Embryonic facial prominence (tissue), 1 donor: ENCODE data around the gene KMT2E.

Experiments used
- DNase-seq: peaks from one replicate; pipeline ENCODE4 v3.0.0-alpha.2; 2016; ENCODE audit errors: extremely low spot score

KMT2E gene

DNA sequence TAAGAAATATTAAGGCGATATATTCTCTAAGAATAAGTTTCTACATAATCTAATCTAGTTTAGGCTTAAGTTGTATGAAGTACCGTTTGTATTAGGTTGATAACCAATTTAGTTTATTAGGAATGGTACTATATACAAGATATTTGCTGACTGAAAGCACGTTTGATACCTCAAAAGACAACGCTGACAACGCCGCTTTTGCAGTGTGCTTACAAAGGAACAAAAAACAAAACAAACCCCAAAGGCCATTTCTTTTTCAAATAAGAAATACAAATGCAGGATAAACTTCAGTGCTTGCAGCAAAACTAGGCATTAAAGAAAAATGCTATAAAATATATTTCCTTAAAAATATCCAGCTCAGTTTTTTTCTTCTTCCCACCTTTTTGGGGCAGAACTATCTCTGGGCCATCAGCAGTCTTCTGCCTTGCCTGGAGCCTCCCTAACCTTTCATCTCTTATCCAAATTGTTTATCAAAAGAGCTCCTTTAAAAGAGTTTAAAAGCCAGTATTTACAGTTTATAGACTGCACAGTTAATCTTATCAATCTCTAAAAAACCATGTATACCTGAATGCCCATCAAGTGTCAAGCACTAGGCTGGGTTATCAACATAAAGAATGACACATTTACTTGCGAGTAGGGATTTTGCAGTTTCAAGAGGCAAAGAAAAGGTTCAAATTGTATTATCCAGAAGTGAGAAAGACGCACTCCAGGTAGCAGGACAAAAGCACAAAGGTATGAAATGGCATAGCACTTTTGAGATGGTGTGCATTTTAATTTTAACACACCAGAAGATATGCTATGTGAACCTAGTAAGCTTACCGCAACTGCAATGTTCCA is 4.1 kb upstream of the KMT2E start:
- DNase-seq: no peak

DNA sequence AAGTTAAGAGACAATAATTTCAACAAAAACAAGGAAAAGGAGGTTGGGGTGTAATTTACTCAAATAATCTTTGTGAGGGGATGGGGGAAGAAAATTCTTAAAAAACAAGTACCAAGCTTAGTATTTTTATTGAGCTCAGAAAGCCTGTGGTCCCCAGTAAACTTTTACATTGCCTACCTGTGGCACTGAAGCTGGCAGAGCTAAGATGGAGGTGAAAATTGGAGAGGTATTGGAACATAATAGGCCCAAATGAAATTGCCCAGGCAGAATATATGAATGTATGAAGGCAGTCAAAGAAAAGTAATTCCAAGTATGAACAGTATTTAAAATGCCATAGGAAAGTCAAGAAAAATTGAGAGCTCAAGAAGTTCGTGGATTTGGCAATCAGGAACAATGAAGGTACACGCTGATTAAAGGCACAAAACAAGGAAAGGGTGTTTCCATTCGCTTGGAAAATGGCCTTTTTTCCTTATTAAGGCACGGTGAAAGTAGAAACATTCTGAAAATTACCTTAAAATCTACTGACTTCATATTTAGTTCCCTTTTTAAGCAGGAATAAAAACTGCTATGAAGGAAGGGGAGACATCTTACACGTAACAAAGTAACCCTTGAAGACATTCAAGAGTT is 3.4 kb upstream of the KMT2E start:
- DNase-seq: no peak

DNA sequence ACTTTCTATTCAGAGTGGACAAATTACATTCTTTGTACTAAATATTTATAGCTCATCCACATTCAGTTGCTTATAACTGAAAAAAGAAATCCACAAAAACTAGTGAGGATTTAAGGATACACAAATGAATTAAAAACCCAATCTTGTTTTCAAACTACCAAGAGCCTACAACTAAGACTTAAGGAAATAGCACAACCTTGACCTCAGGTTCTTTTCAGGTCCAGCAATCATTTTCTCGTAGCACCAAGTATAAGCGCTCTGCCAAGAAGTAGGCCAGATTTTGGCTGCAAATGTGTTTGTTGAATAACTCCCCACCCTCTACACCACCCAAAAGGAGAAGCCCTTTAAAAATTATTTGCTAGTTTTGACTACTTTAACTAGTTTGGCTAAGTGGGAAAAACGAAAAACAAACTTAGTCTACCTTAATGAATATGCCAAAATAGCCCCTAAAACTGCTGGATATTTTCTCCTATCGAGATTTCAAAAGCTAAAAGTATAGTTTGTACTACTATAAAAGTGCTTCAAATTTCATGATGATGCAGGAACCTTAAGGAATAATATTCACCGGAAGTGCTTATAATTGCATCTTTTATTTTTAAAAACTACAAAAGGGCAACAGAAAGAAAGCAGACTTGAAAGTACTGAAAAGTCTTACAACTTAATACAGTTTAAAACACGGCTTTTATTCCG is 2.7 kb upstream of the KMT2E start:
- DNase-seq: no peak

DNA sequence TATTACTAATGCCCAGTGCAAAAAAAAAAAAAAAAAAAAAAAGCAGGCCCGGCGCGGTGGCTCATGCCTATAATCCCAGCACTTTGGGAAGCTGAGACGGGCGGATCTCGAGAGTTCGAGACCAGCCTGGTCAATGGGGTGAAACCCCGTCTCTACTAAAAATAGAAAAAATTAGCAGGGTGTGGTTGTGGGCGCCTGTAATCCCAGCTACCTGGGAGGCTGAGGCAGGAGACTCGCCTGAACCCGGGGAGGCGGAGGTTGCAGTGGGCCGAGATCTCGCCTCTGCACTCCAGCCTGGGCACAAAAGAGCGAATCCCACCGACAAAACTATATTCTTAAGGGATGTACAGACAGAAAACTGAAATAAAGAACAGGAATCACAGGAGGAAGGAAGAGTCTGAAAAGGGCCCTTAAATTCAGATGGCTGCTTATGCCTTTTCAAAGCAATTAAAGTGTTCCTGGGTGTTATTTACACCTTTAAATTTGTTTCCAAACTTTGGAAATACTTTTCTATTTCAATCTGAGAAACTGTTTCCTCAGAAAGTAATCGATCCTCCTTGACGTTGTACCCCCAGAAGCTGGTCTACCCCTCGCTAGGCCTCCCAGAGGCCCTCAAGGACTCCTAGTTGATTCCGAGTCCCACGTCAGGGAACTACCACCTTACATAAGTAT is 2.0 kb upstream of the KMT2E start:
- DNase-seq: peak; percentile 38

DNA sequence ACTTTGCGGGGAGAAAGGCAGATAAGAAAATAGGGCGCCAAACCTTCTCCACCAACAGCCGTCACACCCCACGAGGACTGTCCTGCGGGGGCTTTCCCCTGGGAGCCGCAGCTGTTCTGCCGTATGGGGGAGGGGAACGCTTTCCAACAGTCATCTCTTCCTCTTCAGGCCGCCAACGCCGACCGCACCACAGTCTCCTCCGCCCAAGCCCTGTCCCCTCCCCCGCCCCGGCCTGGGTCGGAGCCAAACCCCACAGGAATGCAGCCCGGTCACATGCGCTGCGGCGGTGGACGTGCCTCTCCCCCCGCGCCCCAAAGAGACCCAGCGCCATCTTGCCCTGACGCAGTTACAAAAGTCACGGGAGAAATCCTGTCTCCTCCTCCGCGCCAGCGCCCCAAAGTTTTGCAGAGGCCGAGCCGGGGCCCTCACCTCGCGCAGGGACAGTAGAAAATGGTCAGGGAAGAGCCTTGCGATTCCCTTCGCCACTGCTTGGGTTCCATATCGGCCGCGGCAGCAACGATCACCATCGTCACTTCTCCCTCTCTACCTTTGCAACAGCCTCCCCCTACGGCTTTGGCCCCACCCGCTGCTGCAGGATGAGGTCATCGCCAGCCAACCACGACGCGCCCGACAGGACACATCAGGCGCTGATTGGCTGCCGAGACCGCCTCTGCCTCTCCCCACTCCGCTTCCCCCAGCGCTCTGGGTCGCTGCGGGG is 1.3 kb upstream of the KMT2E start:
- DNase-seq: peak; percentile 98

DNA sequence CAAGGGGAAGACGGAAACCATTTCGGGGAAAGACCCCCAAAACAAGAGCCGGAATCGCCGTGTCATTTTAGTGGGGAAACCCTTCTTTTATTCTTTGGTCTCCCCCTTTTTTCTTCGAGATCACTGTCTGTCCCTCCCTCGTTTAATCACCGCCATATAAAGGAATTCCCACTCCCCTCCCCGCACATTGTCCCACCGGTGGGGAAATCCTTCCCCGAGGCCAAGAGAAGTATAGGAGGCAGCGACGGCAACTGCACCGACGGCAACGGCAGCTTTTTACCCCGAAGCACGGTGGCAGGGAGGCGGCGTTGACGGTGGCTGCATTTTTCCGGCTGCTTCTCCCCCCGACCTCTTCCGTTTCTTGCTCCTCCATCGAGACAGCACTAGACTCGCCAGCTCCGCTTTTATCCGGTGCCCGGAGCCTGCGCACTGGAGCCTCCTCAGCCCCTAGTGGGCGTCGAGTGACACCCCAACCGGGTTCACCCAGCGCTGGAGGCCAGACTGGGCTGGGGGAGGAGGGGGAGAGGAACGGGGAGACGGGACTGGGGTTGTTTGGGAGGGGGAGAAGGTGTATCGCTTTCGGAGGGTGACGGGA is 687 bp upstream of the KMT2E start:
- DNase-seq: peak; percentile 92

DNA sequence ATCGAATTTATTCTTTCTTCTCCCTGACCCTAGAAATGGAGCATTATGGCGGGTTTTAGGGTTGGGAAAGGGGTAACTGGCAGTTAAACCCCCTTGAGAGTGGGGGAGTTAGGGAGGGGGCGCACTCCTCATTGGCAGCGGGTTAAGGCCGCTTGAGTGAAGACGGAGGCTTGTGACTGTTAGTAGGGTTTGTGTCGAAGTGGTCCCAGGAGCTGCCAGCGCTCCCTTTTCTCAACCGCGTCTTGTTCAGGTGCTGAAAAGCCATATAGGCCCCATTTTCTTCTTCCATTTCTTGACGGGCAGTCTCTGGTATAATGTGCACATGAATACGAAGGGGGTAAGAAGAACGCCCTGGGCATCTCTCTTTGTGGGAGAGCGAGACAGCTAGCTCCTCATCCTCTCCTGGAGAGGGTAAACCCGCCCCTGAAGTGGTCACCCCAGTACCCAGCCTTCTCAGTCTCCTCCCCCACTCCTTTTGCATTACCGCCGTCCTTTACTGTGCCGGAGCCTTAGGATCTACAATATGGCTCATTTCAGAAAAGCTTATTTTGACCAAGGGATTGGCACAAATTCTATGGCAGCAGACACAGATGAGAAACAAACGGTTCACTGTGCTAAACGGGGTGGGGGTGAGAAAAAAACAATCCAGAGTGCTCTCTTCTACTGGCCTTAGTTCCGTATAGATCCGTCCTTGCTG is 836 bp downstream of the KMT2E start:
- peak; percentile 62 for DNase-seq

DNA sequence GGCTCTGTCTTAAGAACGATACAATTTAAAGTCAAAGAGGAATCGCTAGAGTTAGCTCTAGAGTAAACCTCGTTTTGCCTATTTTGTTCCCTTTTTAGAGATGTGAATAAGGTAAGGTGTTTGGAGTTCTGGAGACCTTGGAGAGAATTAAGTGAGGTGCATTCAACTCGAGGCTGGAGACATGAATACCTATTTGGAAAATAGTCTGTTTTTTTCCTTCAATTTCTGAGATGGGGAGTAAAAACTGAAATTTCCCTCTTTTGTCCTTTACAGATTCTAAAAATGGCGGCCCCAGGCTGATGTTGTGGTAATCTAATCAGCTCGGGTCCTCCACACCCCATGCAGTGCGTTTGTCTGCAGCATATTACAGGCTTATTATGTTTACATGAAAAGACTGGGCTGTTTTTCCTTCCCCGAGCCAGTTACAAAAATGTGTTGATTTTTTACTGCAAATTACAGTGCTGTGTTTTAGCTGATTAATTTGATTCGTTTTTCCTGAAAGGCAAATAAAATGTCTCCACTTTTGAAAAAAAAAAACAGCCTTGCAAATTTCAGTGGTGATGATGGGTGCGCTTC is 1.5 kb downstream of the KMT2E start:
- peak; percentile 54 for DNase-seq

DNA sequence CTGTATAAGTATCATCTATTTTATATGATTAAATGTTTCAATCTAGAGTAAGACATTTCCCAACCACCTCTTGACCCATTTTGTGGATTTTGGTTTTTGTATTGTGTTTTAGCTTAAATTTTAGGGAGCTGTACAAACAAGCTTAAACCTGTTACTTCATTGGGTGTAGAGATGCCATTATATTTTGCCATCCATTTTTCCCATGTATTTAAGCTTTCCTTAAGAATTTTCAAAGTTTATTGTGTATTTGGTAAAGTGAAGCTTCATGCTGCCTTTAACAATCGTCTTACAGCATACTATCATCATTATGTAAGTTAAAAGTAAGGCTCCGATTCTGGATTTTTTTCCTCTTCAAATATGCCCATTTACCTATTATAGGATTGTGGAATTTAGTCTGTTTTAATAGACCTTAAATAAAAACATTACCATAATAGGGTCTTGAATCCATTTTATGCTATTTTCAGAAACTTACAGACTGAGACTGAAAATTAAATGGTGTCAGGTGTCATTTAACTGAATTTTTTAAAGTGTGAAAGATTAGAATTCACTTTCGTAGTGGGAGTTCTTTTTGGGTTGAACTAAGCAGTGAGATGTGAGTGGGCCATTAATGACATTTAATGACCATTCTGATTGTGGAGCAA is 2.2 kb downstream of the KMT2E start:
- no peak for DNase-seq

DNA sequence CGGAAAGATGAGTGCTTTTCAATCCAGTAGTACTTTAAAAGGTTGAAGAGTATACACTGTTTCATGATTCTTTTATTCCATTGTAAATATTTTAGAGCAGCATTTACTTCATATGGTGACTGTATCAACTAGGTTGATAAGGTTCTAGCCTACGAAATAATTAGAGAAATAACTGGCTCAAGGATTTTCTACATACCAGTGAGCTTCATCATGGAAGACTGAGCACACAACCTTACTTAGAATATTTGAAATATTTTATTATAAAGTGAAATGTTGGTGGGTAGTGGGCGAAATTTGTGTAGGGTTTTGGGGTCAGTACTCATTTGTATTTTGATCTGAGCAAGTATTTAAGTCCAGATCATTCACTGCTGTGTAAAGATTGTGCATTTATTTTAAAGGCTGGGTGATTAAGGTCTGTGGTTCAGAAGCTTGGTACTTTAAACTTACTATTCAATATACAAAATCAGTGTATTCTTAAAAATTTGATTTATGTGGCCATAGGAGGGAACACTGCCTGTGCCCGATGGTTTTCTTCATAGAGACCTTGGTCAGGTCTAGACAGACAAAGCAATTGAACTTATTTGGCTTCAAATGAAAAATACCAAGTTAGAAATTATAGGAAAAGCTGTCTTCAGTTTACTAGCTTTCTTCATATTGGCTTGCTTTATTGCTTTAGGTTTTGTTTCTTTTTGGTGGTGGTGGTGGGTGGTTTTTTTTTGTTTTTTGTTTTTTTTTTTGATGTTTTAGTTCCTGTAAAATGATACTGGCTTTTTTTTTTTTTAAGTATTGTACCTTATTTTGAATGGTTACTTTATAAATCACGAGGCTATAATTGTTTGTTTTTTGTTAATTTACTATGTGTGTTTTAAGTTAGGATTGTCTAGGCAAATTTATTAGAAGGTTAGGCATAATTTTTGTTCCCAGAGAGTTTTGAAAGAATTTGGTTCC is 3.0 kb downstream of the KMT2E start:
- no peak for DNase-seq

DNA sequence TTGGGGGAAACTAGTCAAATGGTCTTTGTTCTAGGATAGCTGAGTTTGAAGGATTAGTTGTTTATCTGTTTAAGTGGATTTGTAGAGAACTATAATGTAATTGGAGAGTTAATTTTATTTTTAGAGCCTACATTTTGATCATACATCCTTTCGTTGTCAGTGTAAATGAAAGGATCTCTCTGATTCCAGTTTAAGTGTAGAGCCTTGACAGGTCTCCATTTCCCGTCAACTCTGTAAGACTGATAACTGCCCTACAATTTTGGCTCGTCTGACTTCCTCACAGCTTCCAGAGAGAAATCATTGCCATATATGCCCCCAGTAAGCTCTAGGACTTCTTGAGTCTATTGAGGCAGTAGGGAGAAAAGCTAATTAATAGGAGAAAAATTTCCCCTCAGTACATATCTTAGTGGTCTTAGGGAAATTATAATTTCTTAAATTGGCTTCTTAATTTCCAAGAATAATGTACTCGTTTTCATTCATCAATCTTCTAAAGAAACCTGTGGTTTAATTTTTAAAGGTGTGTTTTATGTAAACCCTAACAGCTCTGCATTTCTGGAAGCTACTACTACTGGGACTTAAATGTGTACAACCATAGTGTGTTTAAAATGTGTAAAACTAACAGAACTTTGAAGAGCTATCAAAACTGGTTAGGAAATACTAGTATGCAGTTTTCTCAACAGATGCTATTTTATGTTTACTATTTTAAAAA is 3.8 kb downstream of the KMT2E start:
- no peak for DNase-seq

DNA sequence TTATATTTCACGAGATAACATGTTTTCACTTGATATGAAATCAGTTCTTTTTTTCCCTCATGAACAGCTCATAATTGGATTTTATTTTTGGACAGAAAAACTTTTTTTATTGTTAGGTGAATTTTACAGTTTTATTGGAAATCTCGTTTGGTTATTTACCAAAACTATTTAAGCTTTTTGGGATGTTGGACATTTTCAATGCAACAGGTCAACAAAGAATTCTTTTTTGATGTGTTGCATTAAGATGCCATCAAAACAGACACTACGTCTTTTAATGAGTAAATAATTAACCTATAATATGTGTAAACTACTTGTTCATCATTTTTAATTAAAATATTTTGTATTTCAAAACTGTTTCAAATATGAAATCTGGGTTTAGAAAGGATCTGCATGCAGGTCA is 5.3 kb downstream of the KMT2E start:
- DNase-seq: no peak

DNA sequence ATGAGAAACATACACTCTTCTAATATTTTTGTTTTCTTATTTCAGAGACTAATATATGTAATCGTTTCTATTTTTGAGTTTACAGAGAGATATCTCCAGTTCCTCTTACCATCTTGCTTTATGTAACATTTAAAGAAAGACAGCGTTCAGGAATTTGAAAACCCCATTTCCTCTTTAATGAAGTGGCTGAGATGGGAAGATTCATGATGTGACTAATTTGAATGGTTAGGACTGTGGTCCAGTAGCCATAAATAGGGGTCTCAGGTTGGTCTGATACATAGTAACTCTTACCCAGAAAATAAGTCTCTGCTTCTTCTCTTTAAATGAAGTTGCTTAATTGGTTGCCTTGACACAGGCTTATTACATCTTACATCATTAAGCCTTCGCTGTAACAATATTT is 6.9 kb downstream of the KMT2E start:
- no peak for DNase-seq

DNA sequence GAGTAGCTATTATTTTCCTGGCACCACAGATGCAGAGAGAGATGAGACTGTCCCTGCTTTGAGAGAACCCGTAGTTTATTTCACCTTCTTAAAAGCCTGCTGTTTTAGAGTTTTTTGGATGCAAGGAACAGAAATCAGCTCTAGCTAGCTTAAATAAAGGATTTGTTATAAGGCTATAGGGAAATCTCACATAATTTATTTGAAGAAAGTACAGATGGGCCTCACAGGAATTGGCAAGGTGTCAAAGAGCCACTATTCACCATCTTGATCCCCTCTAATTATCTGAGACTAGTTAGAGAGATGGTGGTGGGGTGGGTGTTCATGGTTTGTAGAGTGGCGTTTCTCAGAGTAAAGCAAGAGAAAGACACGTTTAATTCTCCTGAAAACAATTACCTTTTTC is 7.3 kb downstream of the KMT2E start:
- no peak for DNase-seq

DNA sequence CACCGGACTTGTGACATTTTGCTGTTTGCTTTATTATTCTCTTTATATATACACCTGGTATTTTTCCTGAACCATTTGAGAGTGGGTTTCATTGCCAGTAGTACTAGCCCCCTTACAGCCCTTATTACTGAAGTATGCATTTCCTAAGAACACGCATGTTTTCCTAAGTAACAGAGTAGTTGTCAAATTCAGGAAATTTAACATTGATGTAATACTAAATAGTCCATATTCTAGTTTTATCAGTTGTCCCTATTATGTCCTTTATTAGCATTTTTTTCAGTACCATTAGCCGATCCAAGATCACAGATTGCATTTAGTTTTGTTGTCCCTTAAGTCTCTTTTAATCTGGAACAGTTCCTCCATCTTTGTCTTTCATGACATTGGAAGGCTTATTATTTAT is 8.0 kb downstream of the KMT2E start:
- no peak for DNase-seq

DNA sequence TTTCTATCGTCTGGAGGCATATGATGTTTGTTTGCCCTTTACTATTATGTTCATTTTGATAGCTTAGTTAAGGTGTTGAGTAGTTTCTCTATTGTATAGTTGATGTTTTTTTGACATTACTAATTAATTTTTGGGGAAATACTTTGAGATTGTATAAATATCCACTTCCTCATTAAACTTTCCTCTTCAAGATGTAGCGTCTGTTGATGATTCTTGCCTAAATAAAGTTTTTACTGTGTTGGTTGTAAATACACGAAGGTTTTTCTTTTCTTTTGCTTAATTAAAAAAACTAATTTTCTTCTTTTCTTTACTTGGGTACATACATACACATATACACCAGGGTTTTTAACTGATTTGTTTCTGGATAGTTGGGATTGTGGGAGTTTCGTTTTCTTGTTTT is 8.5 kb downstream of the KMT2E start:
- no peak for DNase-seq

DNA sequence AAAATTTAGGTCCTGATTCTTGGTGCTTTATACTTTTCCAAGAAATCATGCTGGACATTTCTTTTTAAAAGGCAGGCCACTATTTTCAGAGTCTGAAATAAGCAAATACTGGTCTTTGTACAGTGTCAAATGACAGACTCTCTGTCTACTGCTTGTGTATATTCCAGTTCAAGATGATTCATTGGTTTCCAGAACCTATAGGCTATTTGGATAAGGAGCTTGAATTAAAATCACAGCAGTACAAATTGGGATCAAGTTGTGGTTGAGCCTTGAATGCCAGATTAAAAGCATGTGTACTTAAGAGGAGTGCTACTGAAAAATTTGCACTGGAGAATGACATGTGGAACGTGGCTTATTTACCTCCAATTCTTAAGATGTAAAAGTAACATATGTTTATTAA is 10.7 kb downstream of the KMT2E start:
- no peak for DNase-seq

DNA sequence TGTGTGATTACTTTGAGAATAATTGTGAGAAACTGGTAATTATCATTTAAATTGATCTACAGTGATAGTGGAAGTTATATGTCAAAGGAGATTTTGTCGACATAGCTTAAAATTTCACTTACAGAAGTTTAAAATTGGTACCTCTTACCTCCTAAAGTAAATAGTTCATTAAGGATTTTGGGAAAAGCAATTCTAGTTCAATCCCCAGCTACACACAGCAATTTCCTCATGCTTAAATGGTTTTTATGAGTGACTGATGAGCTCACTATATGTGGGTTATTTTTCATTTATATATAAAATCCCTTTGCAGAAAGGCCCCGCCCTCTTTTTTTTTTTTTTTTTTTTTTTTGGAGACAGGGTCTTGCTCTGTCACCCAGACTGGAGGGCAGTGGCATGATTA is 12.7 kb downstream of the KMT2E start:
- no peak for DNase-seq
